ENCODE data around the gene UBALD1. TPM values are rescaled to one million over a fixed set of nuclear protein-coding genes. Genes with fewer than 3 reads are reported as not detected.

UBALD1 gene
- total and polyA plus RNA-seq, 10 of the 15 experiments (the other 5 are each of a cell fraction or from before 2014, with no cell fraction given): 0.05 to 32.7 (median 5.1) TPM

GRCh38 chr16:4624015-4624826, 9.5 kb upstream of the UBALD1 start, which contains the start of gene MGRN1 (continued):
- TF ChIP-seq REST (IDR thresholded peaks at IDR 0.05; ENCODE audit: low read depth, low read length) (no peak), RBBP5 (conservative IDR thresholded peaks at IDR 0.05) (no peak), MAX (IDR thresholded peaks at IDR 0.05; ENCODE audit: low read depth, low read length) (peak; percentile 90), ZNF24 (IDR thresholded peaks at IDR 0.05) (peak; percentile 85), ZZZ3 (IDR thresholded peaks at IDR 0.05; ENCODE audit: control insufficient read depth, insufficient read length, low read depth) (no peak), RB1 (IDR thresholded peaks at IDR 0.05; ENCODE audit: borderline replicate concordance) (0 out of 2 replicates have a peak, but pooled peaks have one; percentile 74), ESRRA (IDR thresholded peaks at IDR 0.05; ENCODE audit: low read length) (peak; percentile 34; the same call in 1 of the 2 replicates), BCL3 (IDR thresholded peaks at IDR 0.05; ENCODE audit: borderline replicate concordance, insufficient read depth, low read depth, low read length, poor library complexity, severe bottlenecking) (no peak), TARDBP (IDR thresholded peaks at IDR 0.05; ENCODE audit: borderline replicate concordance) (0 out of 2 replicates have a peak, but pooled peaks have one; percentile 49), HDGF (IDR thresholded peaks at IDR 0.05) (peak; percentile 75), ASH2L (IDR thresholded peaks at IDR 0.05; ENCODE audit: borderline replicate concordance, low read depth) (0 out of 2 replicates have a peak, but pooled peaks have one; percentile 12), CTCF (IDR thresholded peaks at IDR 0.05 in 2 of 3, conservative IDR thresholded peaks at IDR 0.05 in 1 of 3; ENCODE audit: control insufficient read depth in 2 of 3, extremely low read depth in 1 of 3, insufficient read depth in 1 of 3, low read depth in 3 of 3, low read length in 3 of 3) (peak; percentile 95 to 99 (median 99); a peak in 5 of 6 replicates), CREB1 (IDR thresholded peaks at IDR 0.05; ENCODE audit: low read depth) (peak; percentile 89), NKRF (conservative IDR thresholded peaks at IDR 0.05) (0 out of 2 replicates have a peak, but pooled peaks have one; percentile 9), PKNOX1 (IDR thresholded peaks at IDR 0.05) (peak; percentile 80), TCF3 (IDR thresholded peaks at IDR 0.05; ENCODE audit: borderline replicate concordance, insufficient read depth, low read depth, low read length) (peak; percentile 88; the same call in 1 of the 2 replicates), BCL11A (IDR thresholded peaks at IDR 0.05; ENCODE audit: low read depth, low read length) (no peak), BRCA1 (IDR thresholded peaks at IDR 0.05; ENCODE audit: low read depth, low read length) (no peak)

All from GM12878 (cell line).